Keratinocyte (primary cell): ENCODE data around the gene PLEK.

Source experiments
- CTCF ChIP-seq, 3 experiments: IDR thresholded peaks in 1 of 3; conservative IDR thresholded peaks in 1 of 3; optimal IDR thresholded peaks in 1 of 3; 2 replicates in 2 of 3; 3 replicates in 1 of 3; pipeline versions ENCODE3 to v1.5.1; 2011; ENCODE audit warnings: low read length in 3 of 3, mild to moderate bottlenecking in 3 of 3, moderate library complexity in 2 of 3, control low read depth in 1 of 3, inconsistent platforms in 1 of 3; ENCODE audit not compliant: insufficient read depth in 2 of 3; ENCODE audit errors: extremely low read depth in 1 of 3
- EZH2 ChIP-seq: IDR thresholded peaks from one replicate; pipeline ENCODE4 v1.6.1; 2012; ENCODE audit warnings: inconsistent platforms, mild to moderate bottlenecking, low read length, moderate library complexity

- no peak for TF ChIP-seq CTCF (optimal IDR thresholded peaks at IDR 0.05 in 1 of 3, IDR thresholded peaks at IDR 0.05 in 1 of 3, conservative IDR thresholded peaks at IDR 0.05 in 1 of 3; ENCODE audit: extremely low read depth in 1 of 3, insufficient read depth in 2 of 3, low read length in 3 of 3)
- no peak for TF ChIP-seq EZH2
Measured at GRCh38 chr2:68426848-68427579, 61.9 kb downstream of the PLEK start.
